HUES48 (cell line): ENCODE results near the gene PPIA.
"Not testable (repeated sequence)": the region's sequence is repeated elsewhere in the genome, so short reads cannot be mapped to it uniquely, and the experiment has no call there.

Experiments
- H3K27ac ChIP-seq: one replicate; pipeline ENCODE4 v1.7.0; 2013; ENCODE audit warnings: low read depth, low read length, inconsistent platforms
- H3K27me3 ChIP-seq: 2 replicates; pipeline ENCODE4 v1.6.1; 2013; ENCODE audit warnings: mild to moderate bottlenecking, low read length; ENCODE audit not compliant: control insufficient read depth, insufficient read depth
- H3K36me3 ChIP-seq: 2 replicates; pipeline ENCODE4 v1.6.1; 2013; ENCODE audit warnings: low read length; ENCODE audit not compliant: control insufficient read depth, insufficient read depth
- H3K4me1 ChIP-seq: 2 replicates; pipeline ENCODE4 v1.6.1; 2013; ENCODE audit warnings: mild to moderate bottlenecking, low read length; ENCODE audit not compliant: control insufficient read depth, insufficient read depth
- H3K4me3 ChIP-seq: 2 replicates; pipeline ENCODE4 v1.5.1; 2013; ENCODE audit warnings: mild to moderate bottlenecking, low read depth, low read length
- H3K9ac ChIP-seq: 2 replicates; pipeline ENCODE4 v1.6.1; 2013; ENCODE audit warnings: mild to moderate bottlenecking, low read depth, low read length, moderate library complexity
- H3K9me3 ChIP-seq: 2 replicates; pipeline ENCODE4 v1.6.1; 2013; ENCODE audit warnings: low read length; ENCODE audit not compliant: control insufficient read depth, insufficient read depth

PPIA gene

GRCh38 chr7:44808914-44809393 lies 12.5 kb downstream of the PPIA start:
- Histone ChIP-seq H3K4me1 (no peaks in the 10 kb centered on the region), H3K27me3 (no peaks in the 10 kb centered on the region), H3K9ac (no peak overlapping the region), H3K36me3 (no peaks in the 10 kb centered on the region), H3K27ac (no peak overlapping the region), H3K9me3 (no peaks in the 10 kb centered on the region), H3K4me3 (no peak overlapping the region)

DNA sequence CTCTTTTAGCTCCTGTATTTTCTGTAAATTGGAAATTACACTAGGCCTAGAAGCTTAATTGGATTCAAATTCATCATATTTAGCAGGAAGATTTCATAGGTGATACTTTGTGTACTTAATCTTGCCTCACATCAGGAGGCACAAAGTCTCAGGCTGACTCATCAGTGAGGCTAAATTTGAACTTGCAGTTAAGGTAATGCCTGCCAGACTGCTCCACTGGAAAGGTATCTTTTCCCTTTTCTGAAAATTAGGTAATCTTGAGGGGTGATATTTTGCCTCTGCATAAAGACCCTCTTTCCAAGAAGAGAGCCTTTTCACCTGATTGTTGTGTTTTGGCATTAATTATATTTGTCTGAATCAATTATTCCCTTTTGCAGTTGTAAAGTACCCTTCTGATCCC lies 14.6 kb downstream of the PPIA start:
- Histone ChIP-seq H3K27ac (no peak overlapping the region), H3K4me1 (no peaks in the 10 kb centered on the region), H3K9ac (no peak overlapping the region), H3K27me3 (no peaks in the 10 kb centered on the region), H3K9me3 (no peaks in the 10 kb centered on the region), H3K36me3 (no peaks in the 10 kb centered on the region), H3K4me3 (no peak overlapping the region)

GRCh38 chr7:44811571-44811970 lies 15.1 kb downstream of the PPIA start:
- Histone ChIP-seq H3K4me3 (no peak overlapping the region), H3K9me3 (no peaks in the 10 kb centered on the region), H3K27ac (no peak overlapping the region), H3K36me3 (no peaks in the 10 kb centered on the region), H3K4me1 (no peaks in the 10 kb centered on the region), H3K27me3 (no peaks in the 10 kb centered on the region), H3K9ac (no peak overlapping the region)

- Histone ChIP-seq H3K4me3 (no peak overlapping the region), H3K4me1 (no peaks in the 10 kb centered on the region), H3K27ac (no peak overlapping the region), H3K9ac (no peak overlapping the region), H3K9me3 (no peaks in the 10 kb centered on the region), H3K27me3 (no peaks in the 10 kb centered on the region), H3K36me3 (no peaks in the 10 kb centered on the region)
Observed at GRCh38 chr7:44814919-44815318, 18.4 kb downstream of the PPIA start.

- Histone ChIP-seq H3K4me3 (no peak overlapping the region), H3K27me3 (no peaks in the 10 kb centered on the region), H3K27ac (no peak overlapping the region), H3K4me1 (no peaks in the 10 kb centered on the region), H3K9me3 (no peaks in the 10 kb centered on the region), H3K9ac (no peak overlapping the region), H3K36me3 (no peaks in the 10 kb centered on the region)
Observed at GRCh38 chr7:44819292-44819691, 22.8 kb downstream of the PPIA start.

- no peak overlapping the region for H3K9ac ChIP-seq
Observed at GRCh38 chr7:44823255-44823781, 26.8 kb downstream of the PPIA start.

DNA sequence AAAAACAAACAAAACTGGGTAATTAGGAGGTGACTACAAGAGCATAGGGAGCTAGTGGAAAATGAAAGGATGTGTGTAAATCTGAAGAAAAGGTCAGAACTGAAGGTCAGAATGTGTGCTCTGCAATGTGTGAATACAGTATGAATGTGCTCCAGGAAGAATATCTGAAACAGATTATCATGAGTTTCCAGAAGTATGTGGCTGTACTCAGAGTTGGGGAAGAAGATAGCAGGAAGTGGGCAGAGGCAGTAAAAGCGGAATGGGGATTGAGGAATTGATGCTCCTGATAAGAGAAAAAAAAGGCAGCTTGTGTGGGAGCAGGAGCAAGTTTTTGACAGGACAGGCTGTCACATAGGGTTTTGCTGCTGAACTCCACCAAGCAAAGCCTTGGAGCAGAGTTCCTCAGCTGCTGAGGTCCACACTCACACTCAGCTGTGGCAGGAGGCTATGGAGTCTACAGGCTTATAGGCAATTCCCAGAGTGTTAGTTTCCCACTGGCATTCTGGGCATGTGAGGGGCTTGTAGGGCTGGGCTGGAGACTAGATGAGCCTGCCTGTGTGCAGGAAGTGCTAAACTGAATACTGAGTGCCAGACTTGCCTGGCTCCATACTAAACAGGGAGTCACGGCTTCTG lies 28.5 kb downstream of the PPIA start:
- H3K9me3 ChIP-seq = no peaks in the 10 kb centered on the region
- no peaks in the 10 kb centered on the region for H3K4me1 ChIP-seq
- no peak overlapping the region for H3K27ac ChIP-seq
- H3K4me3 ChIP-seq = no peak overlapping the region
- H3K9ac ChIP-seq = no peak overlapping the region
- H3K27me3 ChIP-seq = no peaks in the 10 kb centered on the region
- peaks cover 41% of the 10 kb centered on the region for H3K36me3 ChIP-seq

More at GRCh38 chr7:44823255-44823781, 26.8 kb downstream of the PPIA start:
- Histone ChIP-seq H3K36me3 (peaks cover 24% of the 10 kb centered on the region), H3K27me3 (no peaks in the 10 kb centered on the region), H3K9me3 (no peaks in the 10 kb centered on the region), H3K4me1 (no peaks in the 10 kb centered on the region), H3K4me3 (no peak overlapping the region), H3K27ac (no peak overlapping the region)

DNA sequence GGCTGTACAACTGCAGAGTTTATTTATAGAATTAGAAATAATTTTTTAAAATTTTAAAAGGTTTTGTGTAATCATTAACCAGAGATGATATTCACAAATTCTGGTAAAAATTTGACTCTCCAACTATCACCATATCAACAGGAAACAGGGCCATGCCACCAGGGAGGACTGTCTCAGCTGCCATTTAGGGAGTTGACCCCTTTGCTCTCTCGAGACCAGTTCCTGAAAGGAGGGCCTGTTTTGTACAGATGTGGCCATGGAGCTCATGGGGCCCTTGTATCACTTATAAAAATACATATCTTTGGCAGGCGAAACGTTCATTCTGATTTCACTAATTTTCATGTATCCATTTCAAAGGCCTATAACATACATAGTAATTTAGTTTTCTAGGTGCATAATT lies 31.1 kb downstream of the PPIA start:
- Histone ChIP-seq H3K4me3 (no peak overlapping the region), H3K9ac (no peak overlapping the region), H3K27me3 (no peaks in the 10 kb centered on the region), H3K9me3 (no peaks in the 10 kb centered on the region), H3K36me3 (peaks cover 67% of the 10 kb centered on the region), H3K27ac (no peak overlapping the region), H3K4me1 (no peaks in the 10 kb centered on the region)

- Histone ChIP-seq H3K27me3 (no peaks in the 10 kb centered on the region), H3K27ac (no peak overlapping the region), H3K4me1 (no peaks in the 10 kb centered on the region), H3K36me3 (peaks cover 65% of the 10 kb centered on the region), H3K9me3 (no peaks in the 10 kb centered on the region), H3K9ac (no peak overlapping the region), H3K4me3 (no peak overlapping the region)
Observed at GRCh38 chr7:44838751-44839150, 42.3 kb downstream of the PPIA start.

- H3K36me3 ChIP-seq = peaks cover 39% of the 10 kb centered on the region
- H3K27me3 ChIP-seq, H3K9ac ChIP-seq, H3K4me3 ChIP-seq, H3K27ac ChIP-seq, H3K4me1 ChIP-seq, H3K9me3 ChIP-seq: not testable (repeated sequence)
Observed at GRCh38 chr7:44842675-44843074, 46.2 kb downstream of the PPIA start.

GRCh38 chr7:44843440-44843839 lies 47.0 kb downstream of the PPIA start:
- H3K4me3 ChIP-seq, H3K27me3 ChIP-seq, H3K27ac ChIP-seq, H3K4me1 ChIP-seq, H3K9me3 ChIP-seq, H3K9ac ChIP-seq: not testable (repeated sequence)
- H3K36me3 ChIP-seq = peaks cover 35% of the 10 kb centered on the region
